K562 (cell line): ENCODE data around the gene OR9A4. TPM values are rescaled to one million over a fixed set of nuclear protein-coding genes. Genes with fewer than 3 reads are reported as not detected.

Source experiments
- ATAC-seq: fragments of 200-7000 bp; cut with Tn5 transposase; 3 replicates; pipeline ENCODE4 v1.9.1; 2020; ENCODE audit warnings: moderate library complexity
- BruUV-seq: library from RNA; stranded (reverse); fragments of 400-500 nt; replicated peaks from 2 replicates; lab custom pipeline; 2021; lab: Mats Ljungman, UMichigan
- CTCF ChIA-PET: fragments of 300-600 bp; formaldehyde crosslinking; extraction: SDS; loops from one replicate; lab custom pipeline; 2021; ENCODE audit warnings: low intra/inter-chr PET ratio; lab: Yijun Ruan, JAX
- POLR2A ChIA-PET: fragments of 300-600, 350-650 bp; sonication (Branson Sonifier 250); formaldehyde crosslinking; extraction: SDS; loops from one replicate; lab custom pipeline; 2021; ENCODE audit warnings: antibody characterized with exemption, inconsistent platforms; lab: Yijun Ruan, JAX
- DNase-seq, 4 experiments: peaks; one replicate each; pipeline versions ENCODE4 v3.0.0 to v3.0.0-alpha.2; 2011 to 2018; ENCODE audit warnings: low spot score in 3 of 4, mixed read lengths in 3 of 4; ENCODE audit errors: extremely low read depth in 1 of 4
- FAIRE-seq: peaks from 2 replicates; lab custom pipeline; 2011; peaks lifted over from hg19 to GRCh38; lab: Jason Lieb, UNC
- H2AFZ ChIP-seq: 2 replicates; pipeline ENCODE4 v1.6.0; 2011; ENCODE audit warnings: low read depth, low read length, control low read depth, inconsistent platforms
- H3K27ac ChIP-seq: fragments of 200-600 bp; 3 replicates; pipeline ENCODE4 v1.8.0; 2011; ENCODE audit warnings: low read depth, mild to moderate bottlenecking, control low read depth, inconsistent platforms, low read length, moderate library complexity, mixed read lengths; ENCODE audit errors: extremely low read depth
- H3K27me3 ChIP-seq, 2 experiments: fragments of 300-600 bp in 1 of 2; 2 replicates in 1 of 2; 3 replicates in 1 of 2; pipeline versions ENCODE4 v1.6.0 to v1.8.0; 2011; ENCODE audit warnings: inconsistent platforms in 2 of 2, low read length in 2 of 2, mild to moderate bottlenecking in 1 of 2, mixed read lengths in 1 of 2, moderate library complexity in 1 of 2; ENCODE audit not compliant: control insufficient read depth in 2 of 2, insufficient read depth in 2 of 2
- H3K36me3 ChIP-seq: fragments of 300-600 bp; 3 replicates; pipeline ENCODE4 v1.8.0; 2011; ENCODE audit warnings: mild to moderate bottlenecking, low read length, inconsistent platforms; ENCODE audit not compliant: control insufficient read depth, insufficient read depth
- H3K4me1 ChIP-seq, 2 experiments: fragments of 200-600 bp in 1 of 2; replicated peaks in 1 of 2; 2 replicates in 1 of 2; 3 replicates in 1 of 2; pipeline versions ENCODE4 v1.5.1 to v1.8.0; 2011; ENCODE audit warnings: inconsistent platforms in 2 of 2, low read length in 2 of 2, mild to moderate bottlenecking in 1 of 2, mixed read lengths in 1 of 2, moderate library complexity in 1 of 2; ENCODE audit not compliant: control insufficient read depth in 2 of 2, insufficient read depth in 2 of 2
- H3K4me2 ChIP-seq: 2 replicates; pipeline ENCODE4 v1.6.1; 2011; ENCODE audit warnings: low read length, control low read depth, inconsistent platforms, mixed read lengths; ENCODE audit not compliant: insufficient read depth
- H3K4me3 ChIP-seq: fragments of 200-600 bp; sonication (generic), shearing (Covaris generic); 2 replicates; pipeline ENCODE4 v1.5.1; 2016; ENCODE audit warnings: control low read depth, inconsistent platforms
- H3K79me2 ChIP-seq: fragments of 200-600 bp; 3 replicates; pipeline ENCODE4 v1.8.0; 2011; ENCODE audit warnings: low read length, inconsistent platforms; ENCODE audit not compliant: control insufficient read depth, insufficient read depth
- H3K9ac ChIP-seq, 2 experiments: 2 replicates each; pipeline versions ENCODE4 v1.6.0 to v1.6.1; 2011; ENCODE audit warnings: low read depth in 2 of 2, low read length in 2 of 2, control low read depth in 1 of 2, inconsistent platforms in 1 of 2, mild to moderate bottlenecking in 1 of 2, mixed read lengths in 1 of 2; ENCODE audit not compliant: insufficient read depth in 1 of 2
- H3K9me1 ChIP-seq: one replicate; pipeline ENCODE4 v1.6.0; 2011; ENCODE audit warnings: inconsistent platforms, mild to moderate bottlenecking, low read length, moderate library complexity; ENCODE audit not compliant: control insufficient read depth, insufficient read depth
- H3K9me3 ChIP-seq: replicated peaks from 2 replicates; pipeline ENCODE4 v1.5.1; 2011; ENCODE audit warnings: low read depth, low read length, inconsistent platforms; ENCODE audit not compliant: control insufficient read depth, insufficient read depth
- H4K20me1 ChIP-seq: replicated peaks from 2 replicates; pipeline ENCODE4 v1.6.1; 2011; ENCODE audit warnings: low read length, inconsistent platforms, mixed read lengths; ENCODE audit not compliant: control insufficient read depth, insufficient read depth
- CBX5 ChIP-seq: IDR thresholded peaks from 2 replicates; pipeline ENCODE4 v1.6.1; 2014; ENCODE audit warnings: low read depth, borderline replicate concordance
- CHD2 ChIP-seq: IDR thresholded peaks from 2 replicates; pipeline ENCODE4 v1.6.1; 2011; ENCODE audit warnings: low read depth, low read length
- ERF ChIP-seq: fragments of 450-650 bp; formaldehyde crosslinking; IDR thresholded peaks from 2 replicates; pipeline ENCODE4 v1.4.0; 2020; ENCODE audit warnings: mild to moderate bottlenecking, mixed read lengths
- IFI16 ChIP-seq: fragments of 250-450 bp; sonication (Bioruptor Pico); IDR thresholded peaks from 2 replicates; pipeline ENCODE4 v2.1.2; 2022; ENCODE audit warnings: mild to moderate bottlenecking, inconsistent platforms
- KAT8 ChIP-seq: fragments of 450-650 bp; IDR thresholded peaks from 2 replicates; pipeline ENCODE4 v1.6.1; 2016; ENCODE audit warnings: low read depth, mild to moderate bottlenecking
- L3MBTL2 ChIP-seq: fragments of 450-650 bp; IDR thresholded peaks from 2 replicates; pipeline ENCODE4 v1.6.1; 2016; ENCODE audit warnings: mild to moderate bottlenecking, moderate library complexity
- PHF8 ChIP-seq: fragments of 200-600 bp; sonication (generic); IDR thresholded peaks from 2 replicates; pipeline ENCODE4 v1.6.1; 2012; ENCODE audit warnings: mixed run types, mild to moderate bottlenecking, inconsistent platforms, low read length, moderate library complexity, borderline replicate concordance
- POLR2B ChIP-seq: fragments of 450-650 bp; IDR thresholded peaks from 2 replicates; pipeline ENCODE4 v1.6.1; 2018; ENCODE audit warnings: low read depth; ENCODE audit not compliant: partially characterized antibody
- RBM25 ChIP-seq: fragments of 200-400 bp; formaldehyde crosslinking; IDR thresholded peaks from 2 replicates; pipeline ENCODE4 v1.6.1; 2018; ENCODE audit warnings: low read length, low read depth, moderate library complexity; ENCODE audit not compliant: severe bottlenecking
- TAL1 ChIP-seq: fragments of 450-650 bp; IDR thresholded peaks from 2 replicates; pipeline ENCODE4 v1.6.1; 2016; ENCODE audit warnings: mild to moderate bottlenecking
- TCF3 ChIP-seq: sonication (generic); formaldehyde crosslinking; IDR thresholded peaks from 2 replicates; pipeline ENCODE4 v1.4.0; 2020; ENCODE audit warnings: mild to moderate bottlenecking, missing genetic modification reagents
- ZBTB1 ChIP-seq: sonication (generic); formaldehyde crosslinking; IDR thresholded peaks from 2 replicates; pipeline ENCODE4 v1.8.1; 2023; ENCODE audit warnings: missing genetic modification reagents, low read depth, mild to moderate bottlenecking, borderline replicate concordance
- ZNF584 ChIP-seq: fragments of 200-800 bp; sonication (Bioruptor generic); IDR thresholded peaks from 2 replicates; pipeline ENCODE4 v1.6.1; 2016; ENCODE audit warnings: low read depth, mild to moderate bottlenecking, missing genetic modification characterization, missing compliant biosample characterization
- WGBS: fragments of 100-300 bp; shearing (Covaris generic); methylation state at CpG from one replicate; pipeline ENCODE4 v1.1.6; 2016; ENCODE audit warnings: low coverage, mixed read lengths; ENCODE audit not compliant: insufficient coverage; ENCODE audit errors: missing lambda C conversion rate; 5-methylcytosine and 5-hydroxymethylcytosine counted together
- in situ Hi-C: fragments of 300-500 bp; cut with MboI; formaldehyde crosslinking; loops from 4 replicates; pipeline ENCODE4 v1.15.0; 2018; ENCODE audit warnings: inconsistent platforms, mixed read lengths
- intact Hi-C: fragments of 100-400 bp; cut with micrococcal nuclease; formaldehyde crosslinking; loops from 2 replicates; pipeline ENCODE4 v1.14.2; 2022
- polyA plus RNA-seq, 8 experiments: library from polyadenylated mRNA; depleted of rRNA in 4 of 8; stranded (reverse) in 5 of 8; unstranded in 3 of 8; fragments of >200 nt; fragmentation: Nextera tagmentation in 2 of 8; fragmentation: Illumina TruSeq in 1 of 8; extraction: Ambion mirVana in 2 of 8; extraction: Trizol in 1 of 8; gene quantifications; 2 replicates each; pipeline versions ENCODE4 v1.2.1 to v1.2.3, GENCODE V29; 2011 to 2014; ENCODE audit warnings: inconsistent platforms in 1 of 8, missing spikeins in 1 of 8
- total RNA-seq, 7 experiments: library from RNA; depleted of rRNA in 6 of 7; stranded (reverse); fragments of >200 nt in 6 of 7; fragmentation: Illumina TruSeq in 2 of 7; extraction: Trizol in 2 of 7; gene quantifications; 2 replicates each; pipeline versions ENCODE4 v1.2.1 to v1.2.3, GENCODE V29; 2011 to 2021; ENCODE audit warnings: low replicate concordance in 1 of 7
- TF ChIP-seq, protein P1 (sequence below): fragments of 450-650 bp; formaldehyde crosslinking; IDR thresholded peaks from 2 replicates; pipeline ENCODE4 v1.4.0; 2020; ENCODE audit warnings: mild to moderate bottlenecking, mixed read lengths
- TF ChIP-seq, protein P2 (sequence below): fragments of 250-450 bp; sonication (Bioruptor Pico); IDR thresholded peaks from 2 replicates; pipeline ENCODE4 v1.8.0; 2021; ENCODE audit warnings: moderate library complexity, mild to moderate bottlenecking, inconsistent platforms
- TF ChIP-seq, protein P3 (sequence below): sonication (generic); formaldehyde crosslinking; IDR thresholded peaks from 2 replicates; pipeline ENCODE4 v1.8.0; 2022; ENCODE audit warnings: mild to moderate bottlenecking, low read depth, missing genetic modification reagents

OR9A4 gene
- total and polyA plus RNA-seq, 9 of the 15 experiments (the other 6 are each of a cell fraction or from before 2014, with no cell fraction given) = not detected

DNA sequence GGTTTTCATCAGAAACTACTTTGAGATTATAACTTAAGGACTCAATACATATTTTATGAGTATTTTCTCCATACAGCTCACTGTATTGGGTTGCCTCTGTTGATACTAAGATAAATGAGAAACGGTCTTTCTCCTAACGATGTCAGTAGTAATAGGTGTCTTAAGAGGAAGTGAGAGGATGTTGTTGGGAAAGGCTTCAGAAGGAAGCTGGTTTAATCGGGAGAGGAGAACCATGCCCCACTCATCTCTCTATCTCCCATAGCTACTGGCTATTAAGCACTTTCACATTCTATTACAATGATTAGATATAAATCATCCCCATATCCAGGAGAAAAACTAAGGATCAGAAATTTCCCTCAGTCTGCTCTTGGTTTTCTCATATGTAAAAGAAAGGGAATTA is 28.6 kb downstream of the OR9A4 start:
- Histone ChIP-seq H3K4me1 (no peaks in the 10 kb centered on the region), H3K27me3 (no peaks in the 10 kb centered on the region), H3K4me2 (no peak overlapping the region), H3K36me3 (no peaks in the 10 kb centered on the region), H3K4me3 (no peak overlapping the region), H3K9me1 (no peaks in the 10 kb centered on the region), H3K9me3 (no peaks in the 10 kb centered on the region), H3K9ac (no peak overlapping the region), H2AFZ (no peak overlapping the region), H3K79me2 (no peaks in the 10 kb centered on the region), H4K20me1 (no peaks in the 10 kb centered on the region), H3K27ac (no peak overlapping the region)
- intact Hi-C loops (no loop called here), in situ Hi-C loops (no loop called here)
- BruUV-seq = no TSS peak
- ATAC-seq (no peak), DNase-seq (no peak), FAIRE-seq (no peak)
- ChIA-PET POLR2A (interaction anchor here (0.6 to 0.9 kb wide), 2 partner anchors 23 to 502 kb away, joined by 3 read pairs; no protein-coding TSS in a partner anchor), CTCF (no interaction called here)
- WGBS = 0% methylated on average over 3 of the region's 3 CpGs
- no peak for TF ChIP-seq TCF3 (CRISPR knock-in tag)
- TF ChIP-seq, protein P1, sequence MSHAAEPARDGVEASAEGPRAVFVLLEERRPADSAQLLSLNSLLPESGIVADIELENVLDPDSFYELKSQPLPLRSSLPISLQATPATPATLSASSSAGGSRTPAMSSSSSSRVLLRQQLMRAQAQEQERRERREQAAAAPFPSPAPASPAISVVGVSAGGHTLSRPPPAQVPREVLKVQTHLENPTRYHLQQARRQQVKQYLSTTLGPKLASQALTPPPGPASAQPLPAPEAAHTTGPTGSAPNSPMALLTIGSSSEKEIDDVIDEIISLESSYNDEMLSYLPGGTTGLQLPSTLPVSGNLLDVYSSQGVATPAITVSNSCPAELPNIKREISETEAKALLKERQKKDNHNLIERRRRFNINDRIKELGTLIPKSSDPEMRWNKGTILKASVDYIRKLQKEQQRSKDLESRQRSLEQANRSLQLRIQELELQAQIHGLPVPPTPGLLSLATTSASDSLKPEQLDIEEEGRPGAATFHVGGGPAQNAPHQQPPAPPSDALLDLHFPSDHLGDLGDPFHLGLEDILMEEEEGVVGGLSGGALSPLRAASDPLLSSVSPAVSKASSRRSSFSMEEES (CRISPR knock-in tag) = no peak
- TF ChIP-seq ERF (CRISPR knock-in tag) = no peak
- TF ChIP-seq, protein P2, sequence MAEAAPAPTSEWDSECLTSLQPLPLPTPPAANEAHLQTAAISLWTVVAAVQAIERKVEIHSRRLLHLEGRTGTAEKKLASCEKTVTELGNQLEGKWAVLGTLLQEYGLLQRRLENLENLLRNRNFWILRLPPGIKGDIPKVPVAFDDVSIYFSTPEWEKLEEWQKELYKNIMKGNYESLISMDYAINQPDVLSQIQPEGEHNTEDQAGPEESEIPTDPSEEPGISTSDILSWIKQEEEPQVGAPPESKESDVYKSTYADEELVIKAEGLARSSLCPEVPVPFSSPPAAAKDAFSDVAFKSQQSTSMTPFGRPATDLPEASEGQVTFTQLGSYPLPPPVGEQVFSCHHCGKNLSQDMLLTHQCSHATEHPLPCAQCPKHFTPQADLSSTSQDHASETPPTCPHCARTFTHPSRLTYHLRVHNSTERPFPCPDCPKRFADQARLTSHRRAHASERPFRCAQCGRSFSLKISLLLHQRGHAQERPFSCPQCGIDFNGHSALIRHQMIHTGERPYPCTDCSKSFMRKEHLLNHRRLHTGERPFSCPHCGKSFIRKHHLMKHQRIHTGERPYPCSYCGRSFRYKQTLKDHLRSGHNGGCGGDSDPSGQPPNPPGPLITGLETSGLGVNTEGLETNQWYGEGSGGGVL (CRISPR knock-in tag) = no peak
- no peak for TF ChIP-seq IFI16 (CRISPR knock-in tag)
- TF ChIP-seq CBX5 = no peak
- no peak for TF ChIP-seq KAT8
- TF ChIP-seq ZBTB1 = no peak
- no peak for TF ChIP-seq POLR2B
- no peak for TF ChIP-seq PHF8
- TF ChIP-seq, protein P3, sequence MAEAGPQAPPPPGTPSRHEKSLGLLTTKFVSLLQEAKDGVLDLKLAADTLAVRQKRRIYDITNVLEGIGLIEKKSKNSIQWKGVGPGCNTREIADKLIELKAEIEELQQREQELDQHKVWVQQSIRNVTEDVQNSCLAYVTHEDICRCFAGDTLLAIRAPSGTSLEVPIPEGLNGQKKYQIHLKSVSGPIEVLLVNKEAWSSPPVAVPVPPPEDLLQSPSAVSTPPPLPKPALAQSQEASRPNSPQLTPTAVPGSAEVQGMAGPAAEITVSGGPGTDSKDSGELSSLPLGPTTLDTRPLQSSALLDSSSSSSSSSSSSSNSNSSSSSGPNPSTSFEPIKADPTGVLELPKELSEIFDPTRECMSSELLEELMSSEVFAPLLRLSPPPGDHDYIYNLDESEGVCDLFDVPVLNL (CRISPR knock-in tag) = no peak
- TF ChIP-seq L3MBTL2 = no peak
- TF ChIP-seq ZNF584 = no peak
- TF ChIP-seq CHD2 = no peak
- TF ChIP-seq TAL1 = no peak
- no peak for TF ChIP-seq RBM25
